HUES64 (cell line): ENCODE measurements around the gene SDF2.

ENCODE experiments used
- H3K27ac ChIP-seq: 2 replicates; pipeline ENCODE4 v1.7.0; 2013; ENCODE audit warnings: low read depth, low read length, inconsistent platforms
- H3K27me3 ChIP-seq: 2 replicates; pipeline ENCODE4 v1.6.1; 2013; ENCODE audit warnings: mild to moderate bottlenecking, low read length; ENCODE audit not compliant: insufficient read depth
- H3K36me3 ChIP-seq: 2 replicates; pipeline ENCODE4 v1.6.1; 2013; ENCODE audit warnings: mild to moderate bottlenecking, low read length; ENCODE audit not compliant: insufficient read depth
- H3K4me1 ChIP-seq: 2 replicates; pipeline ENCODE4 v1.6.1; 2013; ENCODE audit warnings: mild to moderate bottlenecking, low read length, moderate library complexity; ENCODE audit not compliant: insufficient read depth
- H3K4me3 ChIP-seq: 2 replicates; pipeline ENCODE4 v1.5.1; 2013; ENCODE audit warnings: mild to moderate bottlenecking, low read length, moderate library complexity
- H3K9ac ChIP-seq: 2 replicates; pipeline ENCODE4 v1.6.1; 2013; ENCODE audit warnings: mild to moderate bottlenecking, low read depth, low read length
- H3K9me3 ChIP-seq: 2 replicates; pipeline ENCODE4 v1.6.1; 2013; ENCODE audit warnings: low read depth, low read length; ENCODE audit not compliant: insufficient read depth
- WGBS: fragments of 150-250, 120-280 bp; methylation state at CpG from one replicate; pipeline ENCODE4 v1.1.7; 2013; ENCODE audit warnings: missing lambda C conversion rate; 5-methylcytosine and 5-hydroxymethylcytosine counted together

Gene SDF2

DNA sequence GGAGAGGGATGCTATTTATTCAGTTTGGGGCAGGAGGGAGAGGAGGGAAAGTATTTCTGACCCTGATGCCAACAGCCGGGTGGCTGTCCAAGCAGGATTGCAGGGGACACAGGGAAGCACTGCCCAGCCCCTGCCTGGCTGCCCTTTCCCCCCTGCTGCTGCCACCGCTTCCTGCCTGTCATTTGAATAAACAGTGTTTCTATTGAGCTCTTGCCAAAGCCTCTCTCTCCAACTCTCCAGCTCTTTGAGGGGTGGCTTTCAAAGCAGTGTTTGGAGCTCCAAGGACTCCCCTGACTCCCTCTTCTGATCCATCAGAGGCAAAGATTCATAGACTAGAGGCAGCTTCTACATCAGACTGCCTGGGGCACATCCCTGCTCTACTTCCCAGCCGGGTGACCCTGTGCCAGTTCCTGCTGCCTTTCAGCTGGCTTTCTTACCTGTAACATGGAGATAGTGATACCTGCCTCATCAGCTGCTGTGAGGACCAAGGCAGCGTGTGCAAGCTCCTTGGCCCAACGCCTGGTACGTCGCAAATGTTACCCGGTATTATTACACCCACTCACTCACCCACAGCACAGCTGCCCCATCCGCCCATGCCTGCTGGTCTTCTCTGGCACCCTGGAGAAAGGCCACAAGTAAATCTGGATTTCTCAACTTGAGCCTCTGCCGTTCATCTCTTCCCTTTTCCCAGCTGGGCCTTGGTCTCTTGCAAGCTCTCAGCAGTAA, 40.5 kb upstream of the SDF2 start:
- Histone ChIP-seq H3K9ac (0 out of 2 replicates have a peak overlapping the region, but pooled peaks have one; percentile 1), H3K36me3 (peaks cover 71% of the 10 kb centered on the region)
- WGBS: 91% methylated on average over 10 of the region's 10 CpGs

DNA sequence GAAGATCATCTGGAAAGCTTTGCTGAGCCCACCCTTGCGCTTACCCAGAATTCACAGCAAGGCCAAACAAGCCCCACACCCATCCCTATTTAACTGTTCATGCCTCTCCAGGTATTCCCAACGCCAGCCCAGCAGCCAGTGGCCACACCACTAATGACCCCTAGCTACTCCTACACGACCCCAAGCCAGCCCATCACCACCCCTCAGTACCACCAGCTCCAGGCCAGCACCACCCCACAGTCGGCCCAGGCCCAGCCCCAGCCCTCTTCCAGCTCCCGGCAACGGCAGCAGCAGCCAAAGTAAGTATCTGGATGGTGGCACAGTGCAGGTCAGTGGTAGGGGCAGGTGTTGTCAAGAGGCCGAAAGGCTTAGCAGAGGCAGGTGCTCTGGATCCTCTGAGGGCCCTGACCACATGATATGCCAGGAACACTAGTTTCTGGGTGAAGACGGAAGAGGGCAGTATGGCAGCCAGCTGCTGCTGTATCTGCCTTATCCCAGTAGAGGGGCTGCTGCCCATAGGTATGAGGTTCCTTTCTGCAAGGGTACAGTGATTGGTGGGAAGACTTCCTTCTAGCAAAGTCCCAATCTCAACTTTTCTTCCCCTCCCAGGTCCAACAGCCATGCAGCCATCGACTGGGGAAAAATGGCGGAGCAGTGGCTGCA, 39.3 kb upstream of the SDF2 start:
- Histone ChIP-seq H3K9me3 (no peaks in the 10 kb centered on the region), H3K27me3 (no peaks in the 10 kb centered on the region), H3K36me3 (peaks cover 84% of the 10 kb centered on the region), H3K9ac (no peak overlapping the region), H3K4me3 (no peak overlapping the region), H3K4me1 (no peaks in the 10 kb centered on the region), H3K27ac (no peak overlapping the region)
- WGBS: 92% methylated on average over 10 of the region's 10 CpGs

More for the DNA sequence above, 40.5 kb upstream of the SDF2 start:
- H3K4me3 ChIP-seq: no peak overlapping the region
- H3K27ac ChIP-seq: no peak overlapping the region
- H3K4me1 ChIP-seq: peaks cover 3% of the 10 kb centered on the region; the same call in 1 of the 2 replicates
- H3K27me3 ChIP-seq: no peaks in the 10 kb centered on the region
- H3K9me3 ChIP-seq: no peaks in the 10 kb centered on the region

DNA sequence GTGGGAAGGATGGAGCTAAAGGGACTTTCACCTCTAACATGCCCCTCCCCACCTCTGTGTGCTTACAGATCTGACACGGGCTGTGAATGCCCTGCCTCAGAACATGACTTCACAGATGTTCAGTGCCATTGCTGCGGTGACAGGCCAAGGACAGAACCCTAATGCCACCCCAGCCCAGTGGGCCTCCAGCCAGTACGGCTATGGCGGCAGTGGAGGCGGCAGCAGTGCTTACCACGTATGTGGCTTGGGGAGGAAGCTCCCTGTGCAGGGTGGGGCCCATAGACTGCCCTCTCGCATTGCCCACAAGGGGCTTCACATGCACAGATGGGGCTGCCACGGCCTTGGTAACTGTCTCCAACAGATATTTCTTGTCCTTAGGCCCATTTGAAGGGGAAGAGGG, 38.6 kb upstream of the SDF2 start:
- Histone ChIP-seq H3K27ac (no peak overlapping the region), H3K36me3 (peaks cover 90% of the 10 kb centered on the region), H3K4me1 (no peaks in the 10 kb centered on the region), H3K27me3 (no peaks in the 10 kb centered on the region), H3K4me3 (no peak overlapping the region), H3K9ac (no peak overlapping the region), H3K9me3 (no peaks in the 10 kb centered on the region)
- WGBS: 95% methylated on average over 8 of the region's 8 CpGs

DNA sequence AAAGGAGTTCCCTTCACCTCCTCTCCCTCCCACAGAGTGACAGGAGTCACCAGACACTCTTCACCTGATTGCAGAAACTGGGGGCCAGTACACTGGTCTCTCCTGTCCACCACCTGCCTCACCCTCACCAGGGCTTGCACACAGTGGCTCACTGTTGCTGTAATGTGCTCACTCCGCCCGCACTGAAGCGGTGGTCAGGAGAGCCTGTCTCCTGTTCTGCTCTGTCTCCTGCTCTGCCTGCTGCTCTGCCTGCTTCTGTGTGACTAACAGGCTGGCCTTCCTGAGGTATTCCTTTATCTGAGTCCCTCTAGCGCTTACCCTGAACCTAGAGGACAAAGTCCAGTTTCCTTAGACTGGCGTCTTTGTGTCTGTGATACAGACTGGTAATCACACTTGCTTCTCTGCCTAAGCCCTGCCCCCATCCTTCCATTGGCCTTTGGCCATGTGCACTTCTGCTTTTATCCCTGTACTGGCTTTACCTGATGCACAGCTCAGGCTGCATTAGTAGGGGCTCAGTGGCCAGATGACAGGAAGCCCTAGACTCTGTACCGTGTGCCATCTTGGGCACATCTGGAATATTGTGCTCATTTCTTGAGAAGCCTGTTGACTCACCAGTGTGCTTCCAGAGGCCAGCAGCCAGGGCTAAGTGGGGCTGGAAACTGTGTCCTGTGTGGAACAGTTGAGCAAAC, 36.7 kb upstream of the SDF2 start:
- Histone ChIP-seq H3K9ac (no peak overlapping the region), H3K36me3 (peaks cover 100% of the 10 kb centered on the region), H3K27ac (no peak overlapping the region)

DNA sequence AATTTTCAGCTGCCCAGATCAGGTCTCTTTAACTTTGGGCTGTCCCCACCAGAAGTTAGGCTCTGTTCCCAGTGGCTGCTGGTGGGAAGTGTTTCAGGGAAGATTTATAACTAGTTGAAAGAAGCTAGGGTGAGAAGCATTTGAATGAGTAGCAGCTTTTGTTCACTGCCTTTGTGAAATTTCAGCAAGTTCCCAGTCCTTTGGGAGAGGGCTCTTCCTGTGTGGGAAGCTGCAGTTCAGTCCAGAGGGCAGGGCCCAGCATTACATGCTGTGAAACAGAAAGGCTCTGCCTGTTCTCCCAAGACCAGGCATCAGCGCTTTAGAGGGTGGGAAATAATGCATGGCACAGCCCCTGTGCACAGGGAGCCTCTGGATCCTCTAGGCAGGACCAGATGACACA, 32.2 kb upstream of the SDF2 start:
- Histone ChIP-seq H3K36me3 (peaks cover 94% of the 10 kb centered on the region), H3K4me3 (no peak overlapping the region), H3K27me3 (no peaks in the 10 kb centered on the region), H3K4me1 (no peaks in the 10 kb centered on the region), H3K9ac (no peak overlapping the region), H3K27ac (no peak overlapping the region), H3K9me3 (no peaks in the 10 kb centered on the region)
- WGBS: 94% methylated on average over 1 of the region's 1 CpG

More for the DNA sequence above, 36.7 kb upstream of the SDF2 start:
- H3K27me3 ChIP-seq: no peaks in the 10 kb centered on the region
- H3K4me3 ChIP-seq: no peak overlapping the region
- no peaks in the 10 kb centered on the region for H3K9me3 ChIP-seq
- WGBS: 94% methylated on average over 6 of the region's 6 CpGs
- H3K4me1 ChIP-seq: no peaks in the 10 kb centered on the region

DNA sequence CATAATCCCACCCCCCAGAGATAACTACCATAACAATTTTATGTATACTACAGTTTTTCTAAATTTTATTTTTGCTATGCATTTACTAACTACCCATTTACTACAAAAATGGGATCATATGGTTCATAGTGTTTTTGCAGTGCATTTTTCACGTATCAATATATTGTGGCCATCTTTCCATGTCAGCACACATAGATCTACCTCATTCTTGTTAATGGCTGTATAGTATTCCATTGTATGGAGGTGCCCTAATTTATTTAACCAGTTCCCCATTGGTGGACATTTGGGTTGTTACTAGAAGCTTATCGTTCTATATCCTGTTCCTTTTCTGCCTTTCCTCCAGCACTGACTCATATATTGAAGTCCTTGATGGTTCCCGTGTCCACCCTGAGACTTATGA, 27.3 kb upstream of the SDF2 start:
- H3K27me3 ChIP-seq: no peaks in the 10 kb centered on the region
- H3K9ac ChIP-seq: no peak overlapping the region
- peaks cover 94% of the 10 kb centered on the region for H3K36me3 ChIP-seq
- no peaks in the 10 kb centered on the region for H3K4me1 ChIP-seq
- no peaks in the 10 kb centered on the region for H3K9me3 ChIP-seq
- H3K4me3 ChIP-seq: no peak overlapping the region
- 88% methylated on average over 3 of the region's 3 CpGs for WGBS
- H3K27ac ChIP-seq: no peak overlapping the region

DNA sequence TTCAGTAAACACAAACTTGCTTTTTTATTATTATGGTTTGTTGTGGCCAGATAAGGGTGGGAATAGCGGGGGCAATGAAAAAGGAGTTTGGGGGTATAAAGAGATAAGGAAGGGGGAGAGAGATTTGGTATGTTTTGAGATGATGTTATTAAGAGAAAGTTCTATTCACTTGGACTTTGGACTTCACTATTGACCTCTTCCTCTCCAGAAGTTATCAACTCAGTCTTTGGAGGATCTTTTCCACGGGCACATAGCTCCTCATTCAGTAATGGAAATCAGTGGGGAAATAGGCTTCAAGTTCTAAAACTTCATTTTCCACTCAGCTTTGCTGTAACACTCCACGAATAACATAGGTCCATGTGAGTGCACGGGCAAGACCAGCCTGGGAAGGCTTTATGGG, 26.8 kb upstream of the SDF2 start:
- Histone ChIP-seq H3K9ac (no peak overlapping the region), H3K4me3 (no peak overlapping the region), H3K4me1 (no peaks in the 10 kb centered on the region), H3K27ac (no peak overlapping the region), H3K9me3 (no peaks in the 10 kb centered on the region), H3K36me3 (peaks cover 94% of the 10 kb centered on the region), H3K27me3 (no peaks in the 10 kb centered on the region)
- 100% methylated on average over 3 of the region's 4 CpGs for WGBS

DNA sequence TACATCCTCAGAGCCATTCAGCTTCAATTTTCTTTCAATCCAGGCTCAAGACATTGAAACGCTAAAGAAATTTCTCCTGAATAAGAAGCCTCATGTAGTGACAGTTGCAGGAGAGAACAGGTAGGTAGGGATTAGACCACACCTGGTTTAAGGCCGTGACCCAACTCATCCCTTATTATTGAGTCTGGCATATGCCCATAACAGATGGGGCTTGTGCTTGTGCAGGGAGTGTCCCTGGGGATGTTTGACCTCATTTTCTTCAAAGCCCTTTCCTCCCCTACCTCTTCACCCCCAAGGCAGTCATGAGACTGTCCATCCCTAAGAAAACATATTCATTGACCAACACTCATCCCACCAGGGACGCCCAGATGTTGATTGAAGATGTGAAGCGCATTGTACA, 24.6 kb upstream of the SDF2 start:
- H3K27me3 ChIP-seq: no peaks in the 10 kb centered on the region
- no peaks in the 10 kb centered on the region for H3K4me1 ChIP-seq
- H3K4me3 ChIP-seq: no peak overlapping the region
- no peak overlapping the region for H3K9ac ChIP-seq
- H3K27ac ChIP-seq: no peak overlapping the region
- 97% methylated on average over 4 of the region's 4 CpGs for WGBS
- no peaks in the 10 kb centered on the region for H3K9me3 ChIP-seq
- peaks cover 100% of the 10 kb centered on the region for H3K36me3 ChIP-seq

DNA sequence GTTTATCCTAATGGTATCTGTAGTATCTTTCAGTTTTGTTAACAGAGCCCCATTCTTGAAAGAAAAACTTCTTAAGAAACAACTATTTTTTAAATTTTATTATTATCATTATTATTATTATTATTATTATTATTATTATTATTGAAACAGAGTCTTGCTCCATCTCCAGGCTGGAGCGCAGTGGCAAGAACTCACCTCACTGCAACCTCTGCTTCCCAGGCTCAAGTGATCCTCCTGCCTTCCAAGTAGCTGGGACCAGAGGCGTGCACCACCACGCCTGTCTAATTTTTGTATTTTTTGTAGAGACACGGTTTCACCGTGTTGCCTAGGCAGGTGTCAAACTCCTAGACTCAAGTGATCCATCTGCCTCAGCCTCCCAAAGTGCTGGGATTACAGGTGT, 23.7 kb upstream of the SDF2 start:
- Histone ChIP-seq H3K27ac (no peak overlapping the region), H3K4me3 (no peak overlapping the region), H3K27me3 (no peaks in the 10 kb centered on the region), H3K36me3 (peaks cover 100% of the 10 kb centered on the region), H3K4me1 (no peaks in the 10 kb centered on the region), H3K9me3 (no peaks in the 10 kb centered on the region), H3K9ac (no peak overlapping the region)
- 96% methylated on average over 5 of the region's 5 CpGs for WGBS

DNA sequence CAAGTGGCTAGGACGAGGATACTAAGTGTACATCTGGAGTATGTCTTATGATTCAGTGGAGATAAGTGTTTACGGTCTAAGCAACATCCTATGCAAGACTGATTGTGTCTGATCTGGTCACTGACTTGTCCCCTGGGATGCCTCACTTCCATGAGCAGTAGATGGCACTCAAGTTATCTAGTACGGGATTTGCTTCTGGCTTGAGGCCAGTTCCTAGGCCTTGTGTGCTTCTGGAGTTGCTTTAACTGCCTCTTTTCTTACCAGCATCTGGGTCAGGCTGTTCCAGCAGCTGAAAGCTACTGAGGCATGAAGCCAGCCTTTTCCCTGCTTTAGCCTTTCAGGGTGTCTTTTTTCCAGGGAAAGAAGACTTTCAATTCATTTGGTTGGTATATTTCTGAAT, 23.3 kb upstream of the SDF2 start:
- H3K9me3 ChIP-seq: no peaks in the 10 kb centered on the region
- H3K4me3 ChIP-seq: no peak overlapping the region
- H3K4me1 ChIP-seq: no peaks in the 10 kb centered on the region
- no peak overlapping the region for H3K9ac ChIP-seq
- no peaks in the 10 kb centered on the region for H3K27me3 ChIP-seq
- 95% methylated on average over 3 of the region's 3 CpGs for WGBS
- no peak overlapping the region for H3K27ac ChIP-seq
- peaks cover 99% of the 10 kb centered on the region for H3K36me3 ChIP-seq

DNA sequence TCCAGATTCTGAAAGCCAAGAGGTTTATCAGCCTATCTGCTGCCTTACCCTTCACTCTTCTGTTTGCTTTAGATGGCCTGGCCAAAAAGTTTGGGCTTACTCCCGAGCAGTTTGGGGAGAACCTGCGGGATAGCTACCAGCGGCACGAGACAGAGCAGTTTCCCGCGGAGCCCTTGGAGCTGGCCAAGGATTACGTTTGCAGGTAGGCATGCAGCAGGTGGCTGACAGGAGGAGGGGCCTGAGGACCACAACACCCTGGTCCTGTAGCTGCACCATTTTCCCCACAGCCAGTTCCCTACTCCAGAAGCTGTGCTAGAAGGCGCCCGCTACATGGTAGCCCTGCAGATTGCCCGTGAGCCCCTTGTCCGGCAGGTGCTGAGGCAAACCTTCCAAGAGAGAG, 20.9 kb upstream of the SDF2 start:
- H3K9me3 ChIP-seq: no peaks in the 10 kb centered on the region
- WGBS: 95% methylated on average over 11 of the region's 11 CpGs
- no peak overlapping the region for H3K9ac ChIP-seq
- no peak overlapping the region for H3K27ac ChIP-seq
- no peaks in the 10 kb centered on the region for H3K4me1 ChIP-seq
- peaks cover 97% of the 10 kb centered on the region for H3K36me3 ChIP-seq
- no peak overlapping the region for H3K4me3 ChIP-seq
- H3K27me3 ChIP-seq: no peaks in the 10 kb centered on the region
